Skeletal muscle tissue (tissue), 4 donors: ENCODE measurements around the gene UBE2E3. TPM values are rescaled to one million over a fixed set of nuclear protein-coding genes. Genes with fewer than 3 reads are reported as not detected.

Experiments
- H3K27ac ChIP-seq: one replicate; pipeline ENCODE4 v1.7.0; 2013; ENCODE audit warnings: mild to moderate bottlenecking, low read depth, low read length, inconsistent platforms
- H3K27me3 ChIP-seq, 3 donors: one replicate each; pipeline ENCODE4 v1.7.0; 2013; ENCODE audit warnings: low read length in 3 of 3; ENCODE audit not compliant: control insufficient read depth in 3 of 3, insufficient read depth in 3 of 3
- H3K36me3 ChIP-seq, 3 donors: one replicate each; pipeline ENCODE4 v1.7.0; 2013; ENCODE audit warnings: low read length in 3 of 3; ENCODE audit not compliant: control insufficient read depth in 3 of 3, insufficient read depth in 3 of 3
- H3K4me1 ChIP-seq, 3 donors: one replicate each; pipeline ENCODE4 v1.7.0; 2013; ENCODE audit warnings: low read length in 3 of 3, mild to moderate bottlenecking in 3 of 3; ENCODE audit not compliant: control insufficient read depth in 3 of 3, insufficient read depth in 3 of 3
- H3K4me3 ChIP-seq, 3 donors: one replicate each; pipeline ENCODE4 v1.7.0; 2013; ENCODE audit warnings: low read length in 3 of 3
- H3K9ac ChIP-seq, 3 donors: one replicate each; pipeline ENCODE4 v1.7.0; 2013; ENCODE audit warnings: low read length in 3 of 3, mild to moderate bottlenecking in 3 of 3, moderate library complexity in 2 of 3, low read depth in 1 of 3
- H3K9me3 ChIP-seq, 3 donors: one replicate each; pipeline ENCODE4 v1.7.0; 2013; ENCODE audit warnings: low read length in 3 of 3; ENCODE audit not compliant: control insufficient read depth in 3 of 3
- total RNA-seq: library from RNA; depleted of rRNA; stranded (reverse); fragments of >200 nt; gene quantifications from one replicate; pipeline ENCODE4 v1.2.3, GENCODE V29; 2014
- donor health status: Osteomylitis.

Gene UBE2E3
- total RNA-seq, 1 donor from 2014 or later: 108 TPM

DNA sequence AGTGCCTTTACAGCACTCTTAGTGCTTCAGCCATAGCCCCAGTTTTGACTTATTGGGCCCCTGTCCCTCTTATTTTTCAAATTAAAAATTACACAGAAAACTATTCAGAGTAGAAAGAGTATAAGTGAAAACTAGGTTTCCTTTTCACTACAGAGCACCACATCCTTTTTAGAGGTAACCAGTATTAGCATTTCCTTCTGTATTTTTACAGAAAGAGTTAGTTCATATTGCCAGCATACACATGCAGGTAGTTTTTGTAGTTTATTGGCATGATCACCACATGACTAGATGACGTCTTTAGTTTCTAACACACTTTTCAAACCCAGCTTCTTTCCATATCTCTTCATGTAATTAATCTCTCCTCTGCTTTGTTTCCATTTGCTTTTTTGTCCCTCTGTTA lies 66.4 kb downstream of the UBE2E3 start:
- H3K9me3 ChIP-seq: no peaks in the 10 kb centered on the region
- H3K9ac ChIP-seq: no peak overlapping the region
- no peak overlapping the region for H3K27ac ChIP-seq
- H3K4me3 ChIP-seq: no peak overlapping the region
- H3K36me3 ChIP-seq: no peaks in the 10 kb centered on the region
- peaks cover 0 to 2% (median 0%) of the 10 kb centered on the region in 3 donors for H3K4me1 ChIP-seq
- no peaks in the 10 kb centered on the region for H3K27me3 ChIP-seq

DNA sequence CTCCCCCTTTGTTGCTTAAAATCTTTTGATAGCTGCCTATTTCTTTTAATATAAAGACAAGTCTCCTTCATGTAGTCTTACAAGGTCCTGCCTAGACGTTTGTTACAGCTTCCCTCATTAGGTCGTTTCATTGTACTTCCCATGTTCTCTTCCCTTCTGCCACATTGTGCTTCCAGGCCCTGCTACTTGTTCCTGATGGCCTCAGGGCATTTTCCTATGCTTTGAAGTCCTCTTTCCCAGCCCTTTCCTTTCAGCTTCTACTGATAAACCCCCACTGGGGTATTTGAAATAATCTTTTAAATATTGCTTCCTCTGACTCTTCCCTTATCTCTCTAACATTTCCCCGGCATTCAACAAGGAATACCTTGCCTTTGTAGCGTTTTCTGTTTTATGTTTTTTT lies 67.4 kb downstream of the UBE2E3 start:
- Histone ChIP-seq H3K27ac (no peak overlapping the region), H3K4me3 (no peak overlapping the region), H3K9me3 (no peaks in the 10 kb centered on the region), H3K27me3 (no peaks in the 10 kb centered on the region), H3K4me1 (no peaks in the 10 kb centered on the region), H3K36me3 (no peaks in the 10 kb centered on the region), H3K9ac (no peak overlapping the region)

DNA sequence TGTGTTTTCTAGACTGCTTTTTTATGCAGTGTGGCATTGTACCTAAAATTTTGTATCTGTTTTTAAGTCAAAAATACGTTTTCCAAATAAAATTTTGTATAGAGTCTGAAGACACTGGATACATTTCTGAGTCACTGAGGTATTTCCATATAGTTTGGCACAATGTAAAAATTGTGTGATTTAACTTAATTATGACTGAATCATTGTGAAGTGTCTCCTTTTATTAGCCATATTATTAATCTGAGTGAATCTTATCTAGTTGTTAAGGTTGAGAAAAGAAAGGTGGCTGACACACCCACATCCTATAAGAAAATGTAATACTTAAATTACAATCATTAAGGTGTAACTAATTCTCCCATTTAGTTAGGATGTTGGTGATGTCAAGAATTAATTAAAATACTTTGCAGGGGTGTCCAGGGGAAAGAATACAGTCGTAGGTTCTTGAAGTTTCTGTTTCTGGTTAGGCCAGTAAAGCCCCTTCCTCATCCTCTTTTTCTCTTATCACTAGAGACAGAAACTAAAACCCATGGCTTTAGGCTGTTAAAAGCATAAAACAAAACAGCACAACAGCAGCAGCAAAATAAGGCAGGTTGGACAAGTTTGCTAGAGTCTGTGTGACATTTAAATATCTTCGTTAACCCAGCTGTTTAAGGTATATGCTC lies 71.6 kb downstream of the UBE2E3 start:
- Histone ChIP-seq H3K9me3 (no peaks in the 10 kb centered on the region), H3K27me3 (no peaks in the 10 kb centered on the region), H3K36me3 (no peaks in the 10 kb centered on the region), H3K4me1 (no peaks in the 10 kb centered on the region), H3K4me3 (no peak overlapping the region), H3K27ac (no peak overlapping the region), H3K9ac (no peak overlapping the region)

DNA sequence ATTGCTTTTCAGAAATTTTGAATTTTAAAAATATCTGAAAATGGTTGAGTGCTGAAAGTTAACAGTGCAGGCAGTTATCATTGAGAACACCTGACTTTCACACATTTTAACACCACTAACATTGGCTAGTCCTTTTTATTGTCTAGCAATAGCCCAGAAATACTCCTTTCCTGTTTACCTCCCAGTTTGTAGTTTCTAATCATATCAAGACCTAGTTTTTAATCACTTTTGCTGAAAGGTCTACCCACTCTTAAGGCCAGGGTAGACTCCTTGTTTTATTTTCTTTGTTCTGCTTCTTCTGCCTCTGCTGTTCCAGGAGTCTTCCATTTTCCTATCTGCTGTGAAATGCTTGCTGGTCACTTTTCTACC lies 72.1 kb downstream of the UBE2E3 start:
- Histone ChIP-seq H3K27ac (no peak overlapping the region), H3K27me3 (no peaks in the 10 kb centered on the region), H3K36me3 (no peaks in the 10 kb centered on the region), H3K4me1 (no peaks in the 10 kb centered on the region), H3K9ac (no peak overlapping the region), H3K9me3 (no peaks in the 10 kb centered on the region), H3K4me3 (no peak overlapping the region)

DNA sequence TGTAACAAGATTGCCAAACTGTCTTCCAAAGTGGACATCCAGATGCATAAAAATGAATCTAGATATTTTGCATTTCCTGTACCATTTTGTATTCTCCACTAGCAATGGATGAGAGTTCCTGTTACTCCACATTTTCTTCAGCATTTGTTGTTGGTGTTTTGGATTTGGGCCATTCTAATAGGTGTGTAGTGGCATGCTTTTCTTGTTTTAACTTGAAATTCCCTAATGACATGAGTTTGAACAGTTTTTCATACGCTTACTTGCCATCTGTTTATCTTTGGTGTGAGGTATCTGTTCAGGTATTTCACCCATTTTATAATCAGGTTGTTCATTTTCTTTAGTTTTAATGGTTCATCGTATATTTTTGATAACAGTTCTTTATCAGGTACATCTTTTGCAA lies 73.9 kb downstream of the UBE2E3 start:
- H3K27me3 ChIP-seq: no peaks in the 10 kb centered on the region
- H3K4me1 ChIP-seq: no peaks in the 10 kb centered on the region
- H3K9ac ChIP-seq: no peak overlapping the region
- no peaks in the 10 kb centered on the region for H3K9me3 ChIP-seq
- no peaks in the 10 kb centered on the region for H3K36me3 ChIP-seq
- no peak overlapping the region for H3K27ac ChIP-seq
- H3K4me3 ChIP-seq: no peak overlapping the region

DNA sequence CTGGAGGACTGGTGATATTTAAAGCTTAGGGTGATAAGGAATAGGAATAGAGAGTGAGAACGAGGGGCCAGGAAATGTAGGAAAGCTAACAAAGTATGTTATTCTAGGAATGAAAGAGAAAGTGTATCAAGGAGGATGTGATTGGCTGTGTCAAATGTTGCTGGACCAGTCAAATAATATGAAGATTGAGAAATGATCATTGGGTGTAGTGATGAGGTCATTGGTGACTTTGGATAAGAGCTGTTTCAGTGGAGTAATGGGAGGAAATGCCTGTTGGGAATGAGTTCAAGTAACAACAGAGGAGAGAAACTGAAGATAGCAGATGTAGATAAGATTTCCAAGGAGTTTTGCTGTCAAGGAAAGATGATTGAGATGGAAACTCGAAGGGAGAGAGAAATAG lies 74.4 kb downstream of the UBE2E3 start:
- Histone ChIP-seq H3K4me1 (no peaks in the 10 kb centered on the region), H3K4me3 (no peak overlapping the region), H3K27me3 (no peaks in the 10 kb centered on the region), H3K36me3 (no peaks in the 10 kb centered on the region), H3K27ac (no peak overlapping the region), H3K9me3 (no peaks in the 10 kb centered on the region), H3K9ac (no peak overlapping the region)

DNA sequence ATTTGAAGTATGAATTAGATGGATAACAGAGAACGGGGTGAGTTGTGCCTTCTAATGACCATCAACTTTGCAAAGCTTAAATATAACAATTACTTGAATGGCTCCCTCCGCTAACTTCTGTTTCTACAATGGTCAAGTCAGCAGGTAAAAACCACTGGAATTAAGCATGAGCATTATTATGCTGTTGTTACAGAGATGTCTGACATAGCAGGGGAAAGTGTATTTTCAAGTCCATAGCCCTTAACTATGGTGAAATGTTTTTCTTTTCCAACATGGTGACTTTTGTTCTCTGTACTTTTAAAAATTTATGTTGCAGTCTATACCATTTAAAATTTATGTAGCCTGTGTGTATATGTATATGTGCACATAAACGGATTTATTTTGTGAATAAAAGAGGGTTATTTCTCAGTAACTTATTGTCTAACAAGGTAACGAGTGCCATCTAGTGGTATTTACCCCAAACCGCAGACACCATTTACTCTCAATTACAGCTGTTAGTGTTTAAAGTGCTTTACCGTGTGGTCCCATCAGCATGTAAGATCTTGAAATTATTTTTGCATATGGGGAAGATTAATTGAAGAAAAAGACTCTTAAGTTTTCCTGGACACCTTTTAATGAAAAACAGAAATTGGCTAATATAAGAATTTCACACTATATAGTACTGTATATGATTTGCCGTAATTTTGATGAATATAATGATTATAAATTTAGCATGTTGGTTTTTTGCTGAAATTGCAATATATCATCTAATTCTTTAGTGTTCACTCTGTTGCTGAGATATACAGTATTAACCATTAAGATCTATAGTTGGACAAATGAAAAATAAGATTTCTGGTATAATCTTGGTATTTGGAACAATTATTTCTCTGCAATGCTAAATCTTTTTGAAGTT lies 78.2 kb downstream of the UBE2E3 start:
- Histone ChIP-seq H3K27me3 (no peaks in the 10 kb centered on the region), H3K9me3 (no peaks in the 10 kb centered on the region), H3K27ac (no peak overlapping the region), H3K4me1 (no peaks in the 10 kb centered on the region), H3K36me3 (no peaks in the 10 kb centered on the region), H3K4me3 (no peak overlapping the region), H3K9ac (no peak overlapping the region)

DNA sequence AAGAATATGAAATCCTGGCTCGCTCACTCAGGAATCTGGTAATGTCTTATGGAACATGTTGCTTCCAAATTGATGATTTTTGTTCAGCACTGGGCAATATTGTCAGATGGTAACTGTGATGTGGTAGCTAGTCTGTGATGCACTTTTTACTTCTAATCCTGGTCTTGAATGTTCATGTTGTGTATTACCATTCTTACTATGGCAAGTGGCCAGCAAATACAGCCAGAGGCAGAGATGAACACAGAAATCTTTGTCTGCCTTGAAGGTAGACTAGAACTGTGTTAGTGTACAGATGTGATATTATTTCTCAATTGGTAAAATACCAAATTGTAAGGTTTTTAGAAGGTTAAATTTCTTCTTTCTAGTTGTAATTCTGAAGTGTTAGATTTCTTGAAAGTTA lies 83.3 kb downstream of the UBE2E3 start:
- Histone ChIP-seq H3K4me1 (no peaks in the 10 kb centered on the region), H3K36me3 (no peaks in the 10 kb centered on the region), H3K9me3 (no peaks in the 10 kb centered on the region), H3K4me3 (no peak overlapping the region), H3K9ac (no peak overlapping the region), H3K27ac (no peak overlapping the region), H3K27me3 (no peaks in the 10 kb centered on the region)

DNA sequence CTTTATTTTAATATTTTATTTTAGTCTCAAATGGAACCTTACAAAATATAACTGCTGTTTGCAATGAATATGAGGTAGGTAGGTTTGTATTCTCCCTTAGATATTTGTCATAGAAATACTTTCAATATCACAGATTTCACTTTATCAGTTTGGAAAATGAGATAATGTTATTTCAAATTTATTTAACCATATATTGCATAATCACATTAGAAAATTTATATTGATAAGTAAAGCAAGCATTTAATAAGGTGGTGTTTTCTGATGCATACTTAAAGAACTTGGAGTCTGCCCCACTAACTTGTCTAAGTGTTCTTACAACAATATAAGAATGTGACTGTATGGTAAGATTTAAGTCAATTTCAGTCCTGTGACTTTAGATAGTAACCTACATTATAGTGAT lies 85.1 kb downstream of the UBE2E3 start:
- Histone ChIP-seq H3K4me1 (peaks cover 0 to 11% (median 0%) of the 10 kb centered on the region in 3 donors), H3K27ac (no peak overlapping the region), H3K36me3 (no peaks in the 10 kb centered on the region), H3K9me3 (no peaks in the 10 kb centered on the region), H3K9ac (no peak overlapping the region), H3K27me3 (no peaks in the 10 kb centered on the region), H3K4me3 (no peak overlapping the region)

DNA sequence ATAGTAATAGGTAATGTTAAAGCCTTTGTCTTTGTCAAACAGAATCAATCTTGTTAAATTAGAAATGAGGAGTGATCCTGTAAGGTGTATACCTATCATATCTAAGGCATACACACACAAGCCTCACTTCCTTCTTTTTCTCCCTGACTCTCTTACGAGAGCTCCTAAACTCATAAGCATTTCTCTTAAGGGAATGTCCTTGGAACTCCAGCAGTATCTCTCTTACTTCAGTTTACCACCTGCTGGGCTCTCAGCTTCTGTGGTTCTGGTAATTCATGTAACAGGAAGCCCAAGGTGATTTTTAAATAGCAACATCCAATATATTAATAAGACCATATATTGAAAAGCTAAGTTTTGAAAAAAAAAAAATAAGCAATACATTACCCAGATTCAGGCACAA lies 85.9 kb downstream of the UBE2E3 start:
- no peaks in the 10 kb centered on the region for H3K27me3 ChIP-seq
- H3K36me3 ChIP-seq: no peaks in the 10 kb centered on the region
- no peak overlapping the region for H3K4me3 ChIP-seq
- H3K9me3 ChIP-seq: no peaks in the 10 kb centered on the region
- H3K4me1 ChIP-seq: peaks cover 0 to 11% (median 0%) of the 10 kb centered on the region in 3 donors
- no peak overlapping the region for H3K9ac ChIP-seq
- H3K27ac ChIP-seq: no peak overlapping the region
